Measurements from ENCODE around the gene FRYL.

GRCh38 chr4:48467442-48467841 lies 312.6 kb downstream of the FRYL start:
- no peak for TF ChIP-seq CTCF (conservative IDR thresholded peaks at IDR 0.05)
- TF ChIP-seq ZFX (IDR thresholded peaks at IDR 0.05) = no peak
